Ovary (tissue), 10 donors: ENCODE results near the gene QPCTL. TPM values are rescaled to one million over a fixed set of nuclear protein-coding genes. Genes with fewer than 3 reads are reported as not detected.

Source experiments
- DNase-seq, 5 donors: peaks; one replicate each; pipeline ENCODE4 v3.0.0-alpha.2; 2019 to 2020
- H3K27ac ChIP-seq, 2 donors: fragments of 200-600 bp; one replicate each; pipeline versions ENCODE4 v1.5.1 to v1.8.0; 2019 to 2022
- H3K27me3 ChIP-seq: fragments of 200-600 bp; one replicate; pipeline ENCODE4 v1.8.0; 2022
- H3K36me3 ChIP-seq: fragments of 200-600 bp; sonication (generic); one replicate; pipeline ENCODE4 v1.5.1; 2019
- H3K4me1 ChIP-seq: one replicate; pipeline ENCODE4 v1.8.1; 2013; ENCODE audit warnings: mild to moderate bottlenecking, moderate library complexity; ENCODE audit not compliant: insufficient read depth
- H3K4me3 ChIP-seq: fragments of 200-600 bp; sonication (generic); one replicate; pipeline ENCODE4 v1.5.1; 2017
- H3K9me3 ChIP-seq, 2 donors: fragments of 200-600 bp in 1 of 2; sonication (generic) in 1 of 2; one replicate each; pipeline versions ENCODE4 v1.5.1 to v1.8.1; 2013 to 2019; ENCODE audit warnings: mild to moderate bottlenecking in 1 of 2, moderate library complexity in 1 of 2
- EP300 ChIP-seq: sonication (generic); formaldehyde crosslinking; IDR thresholded peaks from one replicate; pipeline ENCODE4 v1.6.1; 2017; ENCODE audit warnings: antibody characterized with exemption
- POLR2A ChIP-seq: fragments of 450-650 bp; IDR thresholded peaks from one replicate; pipeline ENCODE4 v1.6.1; 2017; ENCODE audit warnings: antibody characterized with exemption, mild to moderate bottlenecking, moderate library complexity
- WGBS, 3 donors: extraction: QIAGEN DNeasy Blood & Tissue Kit in 1 of 3; methylation state at CpG; one replicate each; pipeline versions ENCODE4 v1.1.5 to v1.1.7; 2013 to 2017; 5-methylcytosine and 5-hydroxymethylcytosine counted together
- intact Hi-C, 4 donors: fragments of 100-400 bp; cut with DNase I; formaldehyde crosslinking; loops; one replicate each; pipeline versions ENCODE4 v1.11.0 to v1.15.1; 2022 to 2023
- long read RNA-seq, 3 donors: library from polyadenylated mRNA in 2 of 3; unstranded in 2 of 3; transcript quantifications; one replicate each; pipeline ENCODE4 v2.0.0 and lab custom pipeline, GENCODE V29; 2021 to 2026
- polyA plus RNA-seq, 2 donors: library from polyadenylated mRNA; stranded (reverse); fragments of 200-250 nt in 1 of 2; fragments of 350-450 nt in 1 of 2; fragmentation: Illumina TruSeq in 1 of 2; extraction: RNeasy Lipid Tissue Mini Kit (QIAGEN cat#74804) in 1 of 2; gene quantifications; one replicate each; pipeline ENCODE4 v1.2.3, GENCODE V29; 2013 to 2014
- total RNA-seq, 7 donors: library from RNA; depleted of rRNA in 2 of 7; stranded (reverse); fragments of >200 nt in 2 of 7; fragmentation: NEBNext Ultra II Directional in 3 of 7; extraction: Animal tissue kit (Norgen Biotek cat#: 25700) in 3 of 7; gene quantifications; one replicate each; pipeline versions ENCODE4 v1.1.0 to v1.2.4, GENCODE V29; 2016 to 2023
- TF ChIP-seq, protein P1 (sequence below), 3 donors: fragments of 450-650 bp in 2 of 3; fragments of 200-600 bp in 1 of 3; IDR thresholded peaks; one replicate each; pipeline versions ENCODE4 v1.5.1 to v1.8.0; 2016 to 2022; ENCODE audit warnings: antibody characterized with exemption in 3 of 3, mild to moderate bottlenecking in 1 of 3
- donor health status: DM: no; HTN: no; CAD: no; lungs with moderate emphysema.
- donor health status: DM: no; HTN: no; CAD: no.
- donor health status: Bipolar disorder and iron deficiency.
- donor health status: DM: yes; HTN: yes; CAD: no.
- donor health status: DM: no; HTN: no; CAD: no.
- donor health status: DM: yes; HTN: yes; CAD: no.

The QPCTL gene
- 10 to 100 TPM in 1 of 7 donors, 1 to 10 TPM in 6; 4.2 to 15.3 (median 7.3) TPM for total RNA-seq
- polyA plus RNA-seq = 1 to 10 TPM; 3.2 to 6.8 TPM
- long read RNA-seq, donor 1, partial matches to known transcripts = 2 of 4 reads
- long read RNA-seq, donor 1, other reads (novel, unspliced or antisense) = 2 of 4 reads
- long read RNA-seq, donor 2, partial matches to known transcripts = 0 of 2 reads
- long read RNA-seq, donor 2, other reads (novel, unspliced or antisense) = 0 of 2 reads
- long read RNA-seq, donor 3, partial matches to known transcripts = 1 of 6 reads
- long read RNA-seq, donor 3, other reads (novel, unspliced or antisense) = 1 of 6 reads

GRCh38 chr19:45692187-45693105 lies at the start of gene QPCTL:
Gene QPCTL, plus strand, starts transcription at chr19:45692666. Its CDS starts 38 bp downstream, at chr19:45692704.
- 0 to 1% (median 0%) methylated on average over 53 to 70 of the region's 70 CpGs for WGBS, 3 donors
- intact Hi-C loops = loop anchor here in 3 of 4 donors (5.0 kb wide), 2 partner anchors 75 to 170 kb away; partner anchors contain the start of gene SIX5 (in 2 of the 3)

GRCh38 chr19:45643024-45643926 lies 49.2 kb upstream of the QPCTL start:
- H3K4me1 ChIP-seq = peaks cover 4% of the 10 kb centered on the region
- no peaks in the 10 kb centered on the region for H3K36me3 ChIP-seq
- WGBS, 3 donors = 7 to 13% (median 9%) methylated on average over 38 to 39 of the region's 39 CpGs
- intact Hi-C loops = loop anchor here in 3 of 4 donors (2.0 to 10.0 kb wide), 3 partner anchors 120 to 208 kb away; no protein-coding TSS in a partner anchor
- no peak overlapping the region for H3K27ac ChIP-seq
- H3K9me3 ChIP-seq = no peaks in the 10 kb centered on the region
- DNase-seq = peak; percentile 65 to 89 (median 79)
- no peak for TF ChIP-seq POLR2A
- TF ChIP-seq, protein P1, sequence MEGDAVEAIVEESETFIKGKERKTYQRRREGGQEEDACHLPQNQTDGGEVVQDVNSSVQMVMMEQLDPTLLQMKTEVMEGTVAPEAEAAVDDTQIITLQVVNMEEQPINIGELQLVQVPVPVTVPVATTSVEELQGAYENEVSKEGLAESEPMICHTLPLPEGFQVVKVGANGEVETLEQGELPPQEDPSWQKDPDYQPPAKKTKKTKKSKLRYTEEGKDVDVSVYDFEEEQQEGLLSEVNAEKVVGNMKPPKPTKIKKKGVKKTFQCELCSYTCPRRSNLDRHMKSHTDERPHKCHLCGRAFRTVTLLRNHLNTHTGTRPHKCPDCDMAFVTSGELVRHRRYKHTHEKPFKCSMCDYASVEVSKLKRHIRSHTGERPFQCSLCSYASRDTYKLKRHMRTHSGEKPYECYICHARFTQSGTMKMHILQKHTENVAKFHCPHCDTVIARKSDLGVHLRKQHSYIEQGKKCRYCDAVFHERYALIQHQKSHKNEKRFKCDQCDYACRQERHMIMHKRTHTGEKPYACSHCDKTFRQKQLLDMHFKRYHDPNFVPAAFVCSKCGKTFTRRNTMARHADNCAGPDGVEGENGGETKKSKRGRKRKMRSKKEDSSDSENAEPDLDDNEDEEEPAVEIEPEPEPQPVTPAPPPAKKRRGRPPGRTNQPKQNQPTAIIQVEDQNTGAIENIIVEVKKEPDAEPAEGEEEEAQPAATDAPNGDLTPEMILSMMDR (IDR thresholded peaks at IDR 0.05) = peak; percentile 84 to 94 (median 89)
- H3K27me3 ChIP-seq = peaks cover 3% of the 10 kb centered on the region
- no peak overlapping the region for H3K4me3 ChIP-seq

More at GRCh38 chr19:45692187-45693105, at the start of gene QPCTL:
- H3K36me3 ChIP-seq = no peaks in the 10 kb centered on the region
- no peaks in the 10 kb centered on the region for H3K9me3 ChIP-seq
- H3K27me3 ChIP-seq = no peaks in the 10 kb centered on the region
- H3K4me1 ChIP-seq = peaks cover 3% of the 10 kb centered on the region
- H3K27ac ChIP-seq = peak within 1 kb of the TSS; percentile 7 to 88
- DNase-seq = peak; percentile 90 to 95 (median 93)
- TF ChIP-seq, protein P1 (IDR thresholded peaks at IDR 0.05) = no peak
- TF ChIP-seq EP300 = no peak
- TF ChIP-seq POLR2A = no peak
- peak within 1 kb of the TSS; percentile 57 for H3K4me3 ChIP-seq

DNA sequence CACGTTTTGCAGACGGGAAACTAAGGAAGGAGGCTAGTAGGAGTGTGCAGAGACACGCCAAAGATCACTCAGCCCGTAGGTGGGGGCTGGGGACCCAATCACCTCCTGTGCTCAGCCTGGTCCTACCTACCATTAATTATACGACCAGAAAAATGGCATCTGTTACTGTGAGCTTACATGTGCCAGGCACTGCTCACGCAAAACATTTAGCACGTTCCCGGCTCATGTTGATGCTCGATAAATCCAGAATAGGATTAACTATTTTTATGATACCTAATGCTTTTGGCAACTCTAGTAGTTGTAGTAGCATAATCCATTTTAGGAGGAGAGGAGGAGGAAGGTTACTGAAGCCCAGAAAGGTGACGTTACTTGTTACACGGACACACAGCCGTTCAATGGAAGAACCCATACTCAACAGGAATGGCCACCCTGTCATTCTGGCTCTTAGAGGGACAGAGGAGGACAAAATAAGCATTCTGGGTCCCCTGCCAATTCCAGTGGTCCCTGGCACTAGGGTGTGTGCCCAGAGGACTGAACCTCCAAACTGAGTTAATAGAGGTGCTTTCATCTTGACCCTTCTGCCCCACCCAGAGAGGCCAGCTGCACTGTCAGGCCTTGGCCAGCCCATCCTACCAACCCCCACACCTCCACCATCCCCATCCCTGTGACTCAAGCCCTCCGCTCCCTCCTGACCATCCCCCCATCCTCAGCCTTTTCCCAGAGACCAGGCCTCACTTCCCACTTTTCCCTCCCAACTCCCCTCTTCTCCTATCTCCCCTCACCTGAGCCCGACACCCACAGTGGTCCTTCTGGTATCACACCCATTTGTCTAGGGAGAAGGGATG lies 48.3 kb upstream of the QPCTL start:
- H3K4me1 ChIP-seq = peaks cover 4% of the 10 kb centered on the region
- TF ChIP-seq EP300 = no peak
- TF ChIP-seq, protein P1 (IDR thresholded peaks at IDR 0.05) = no peak
- no peak for TF ChIP-seq POLR2A
- H3K9me3 ChIP-seq = no peaks in the 10 kb centered on the region
- DNase-seq = no peak
- intact Hi-C loops = loop anchor here in 3 of 4 donors (2.0 to 10.0 kb wide), 3 partner anchors 121 to 209 kb away; no protein-coding TSS in a partner anchor
- no peaks in the 10 kb centered on the region for H3K36me3 ChIP-seq
- H3K4me3 ChIP-seq = no peak overlapping the region
- 40 to 42% (median 40%) methylated on average over 14 of the region's 14 CpGs for WGBS, 3 donors
- H3K27ac ChIP-seq = no peak overlapping the region
- peaks cover 3% of the 10 kb centered on the region for H3K27me3 ChIP-seq
